ENCODE results near the gene CR1L.
A peak's percentile ranks its signal among the peaks of the same experiment; 100 is the strongest.
"Not testable (repeated sequence)": the region's sequence is repeated elsewhere in the genome, so short reads cannot be mapped to it uniquely, and the experiment has no call there.

CR1L gene

DNA sequence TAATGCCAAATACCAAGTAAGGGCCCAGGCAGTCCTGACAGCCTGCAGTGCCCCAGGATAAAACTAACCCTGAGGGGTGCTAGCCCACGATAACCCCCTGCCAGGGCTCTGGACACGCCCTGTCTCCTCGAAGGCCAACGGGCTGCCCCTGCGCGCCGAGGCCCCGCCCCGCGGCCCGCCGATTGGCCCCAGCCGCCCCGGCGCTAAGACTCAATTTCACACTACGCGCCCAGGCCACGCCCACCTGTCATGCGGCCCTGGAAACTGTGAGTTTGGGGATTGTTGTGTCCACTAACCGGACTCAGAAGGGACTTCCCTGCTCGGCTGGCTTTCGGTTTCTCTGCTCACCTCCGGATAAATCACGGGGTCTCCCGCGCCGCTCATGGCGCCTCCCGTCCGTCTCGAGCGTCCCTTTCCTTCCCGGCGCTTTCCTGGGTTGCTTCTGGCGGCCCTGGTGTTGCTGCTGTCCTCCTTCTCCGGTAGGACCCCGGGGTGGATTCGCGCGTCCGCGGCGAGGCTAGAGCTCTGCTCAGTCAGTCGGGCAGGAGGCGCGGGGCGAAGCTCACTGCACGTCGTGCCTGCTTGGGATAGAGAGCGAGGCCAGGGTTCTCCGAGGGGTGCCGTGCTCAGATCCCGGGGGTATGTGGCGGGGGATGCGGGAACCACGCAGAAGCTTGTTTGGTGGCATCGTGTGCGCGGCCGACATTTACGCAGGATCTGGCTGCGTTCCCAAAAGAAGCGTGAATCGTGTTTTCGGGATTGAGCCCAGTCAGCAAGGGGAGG lies at the start of gene CR1L:
Gene CR1L (plus strand): TSS at position 282 of the 783 bp plus-strand sequence. CDS start 101 bp downstream, at position 383.
- H3K27ac Mint-ChIP-seq, result no peak within 1 kb of the TSS
- H3K4me3 Mint-ChIP-seq, result peak within 1 kb of the TSS; percentile 81
- H3K27me3 Mint-ChIP-seq (ENCODE audit: low read depth), result peaks cover 45% of the 10 kb centered on the region

DNA sequence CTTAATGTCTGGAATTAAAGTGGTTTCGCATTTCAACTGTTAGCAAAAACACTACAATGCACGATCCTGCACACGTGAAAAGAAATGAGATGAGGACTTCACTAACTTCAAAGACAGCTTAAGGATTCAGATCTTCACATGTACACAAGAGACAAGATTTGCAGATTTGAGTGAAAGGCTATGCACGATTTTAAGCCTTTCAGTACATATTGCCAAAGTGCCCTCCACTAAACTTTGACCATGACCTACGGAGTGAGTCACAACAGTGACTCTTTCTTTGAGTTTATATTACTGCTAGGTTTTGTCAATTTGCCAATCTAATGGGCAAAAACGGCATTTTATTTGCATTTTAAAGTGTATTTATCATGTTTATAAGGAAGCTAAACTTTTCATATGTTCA lies 41.2 kb upstream of the CR1L start:
- Mint-ChIP-seq H3K27me3 (ENCODE audit: low read depth) (peaks cover 32% of the 10 kb centered on the region), H3K4me1 (ENCODE audit: low read depth) (no peaks in the 10 kb centered on the region), H3K27ac (no peak overlapping the region), H3K9me3 (no peaks in the 10 kb centered on the region), H3K36me3 (ENCODE audit: low read depth) (no peaks in the 10 kb centered on the region), H3K4me3 (no peak overlapping the region)

More for the DNA sequence above, at the start of gene CR1L:
- Mint-ChIP-seq H3K4me1 (ENCODE audit: low read depth) (peaks cover 5% of the 10 kb centered on the region), H3K36me3 (ENCODE audit: low read depth) (no peaks in the 10 kb centered on the region), H3K9me3 (no peaks in the 10 kb centered on the region)

DNA sequence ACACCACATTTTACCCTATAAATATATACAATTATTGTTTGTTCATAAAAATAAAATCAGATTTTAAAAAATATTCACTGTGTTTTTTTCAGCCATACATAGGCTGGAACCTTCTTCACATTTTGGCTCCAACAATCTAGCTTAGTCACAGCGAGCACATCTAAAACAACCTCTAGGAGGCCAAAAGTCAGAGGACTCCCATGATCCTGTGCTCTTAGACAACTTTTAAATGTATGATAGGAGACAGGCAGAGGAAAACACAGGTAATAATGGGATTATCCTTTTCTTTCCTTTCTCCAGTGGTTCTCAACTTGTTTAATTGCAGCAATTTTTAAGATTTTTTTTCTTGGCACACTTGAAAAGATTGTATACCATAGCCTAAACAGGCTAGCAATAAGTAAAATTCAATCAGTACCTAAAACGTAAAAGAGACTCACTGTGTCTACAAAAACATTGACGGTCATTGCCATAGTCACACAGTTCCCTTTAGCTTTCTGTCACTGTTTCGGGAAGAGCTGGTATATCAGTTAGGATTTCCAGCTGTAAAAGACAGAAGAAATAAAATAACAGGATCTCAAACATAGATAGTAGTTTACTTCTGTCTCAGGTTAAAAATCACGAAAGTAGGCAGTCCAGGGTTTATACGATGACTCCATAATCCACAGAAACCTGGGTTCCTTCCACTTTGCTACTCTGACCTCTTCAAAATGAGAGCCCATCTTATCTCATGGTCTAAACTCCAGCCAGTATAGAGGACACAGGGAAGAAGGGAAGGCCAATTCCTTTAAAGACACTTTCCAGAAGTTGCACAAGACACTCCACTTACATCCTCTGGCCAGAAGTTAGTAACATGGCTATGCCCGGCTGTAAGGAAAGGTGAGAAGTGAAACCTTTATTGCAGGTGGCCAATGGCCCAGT lies 39.2 kb upstream of the CR1L start:
- Mint-ChIP-seq H3K4me1 (ENCODE audit: low read depth) (no peaks in the 10 kb centered on the region), H3K36me3 (ENCODE audit: low read depth) (no peaks in the 10 kb centered on the region), H3K27me3 (ENCODE audit: low read depth) (peaks cover 28% of the 10 kb centered on the region), H3K4me3 (no peak overlapping the region), H3K9me3 (no peaks in the 10 kb centered on the region), H3K27ac (no peak overlapping the region)

DNA sequence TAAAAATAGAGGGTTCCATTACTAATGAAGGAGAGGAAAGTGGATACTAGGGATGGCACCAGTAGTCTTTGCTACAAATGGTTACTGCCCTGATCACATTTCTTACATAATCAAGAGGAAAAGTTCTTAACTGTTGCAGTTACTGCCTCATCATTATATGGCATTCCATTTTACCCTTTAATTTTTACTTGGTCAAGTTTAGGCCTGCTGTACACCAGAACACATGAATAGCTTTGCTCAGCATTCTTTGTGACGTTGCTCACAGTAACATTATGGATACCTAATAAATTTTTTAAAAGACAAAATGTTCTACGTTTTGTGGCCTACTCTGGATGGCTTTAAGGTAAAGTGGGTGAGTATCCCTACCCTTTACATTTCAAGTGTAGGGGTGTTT lies 38.6 kb upstream of the CR1L start:
- Mint-ChIP-seq H3K4me3 (no peak overlapping the region), H3K9me3 (no peaks in the 10 kb centered on the region), H3K27ac (no peak overlapping the region), H3K27me3 (ENCODE audit: low read depth) (peaks cover 28% of the 10 kb centered on the region), H3K36me3 (ENCODE audit: low read depth) (no peaks in the 10 kb centered on the region), H3K4me1 (ENCODE audit: low read depth) (no peaks in the 10 kb centered on the region)

DNA sequence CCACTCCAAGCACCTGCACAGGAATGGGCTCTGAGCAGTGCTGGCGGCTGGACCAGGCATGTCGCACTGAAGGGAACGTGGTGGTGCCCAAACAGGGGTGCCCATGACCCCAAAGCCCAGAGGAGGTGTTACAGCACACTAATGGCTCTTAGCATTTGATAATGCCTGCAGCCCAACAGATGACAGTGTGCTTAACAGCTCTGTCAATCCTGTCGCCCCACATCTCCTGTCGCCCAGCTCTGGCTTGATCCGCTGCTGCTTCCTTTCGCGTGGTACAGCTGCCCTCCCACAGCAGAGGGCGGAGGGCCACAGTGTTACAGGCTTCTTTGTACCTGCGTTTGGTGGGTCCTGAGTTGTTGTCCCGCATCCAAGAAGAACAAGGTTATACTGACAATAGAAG lies 32.2 kb upstream of the CR1L start:
- H3K4me1 Mint-ChIP-seq (ENCODE audit: low read depth), result no peaks in the 10 kb centered on the region
- no peak overlapping the region for H3K27ac Mint-ChIP-seq
- no peak overlapping the region for H3K4me3 Mint-ChIP-seq
- H3K27me3 Mint-ChIP-seq (ENCODE audit: low read depth), result peaks cover 19% of the 10 kb centered on the region
- H3K36me3 Mint-ChIP-seq (ENCODE audit: low read depth), result no peaks in the 10 kb centered on the region
- H3K9me3 Mint-ChIP-seq, result no peaks in the 10 kb centered on the region

DNA sequence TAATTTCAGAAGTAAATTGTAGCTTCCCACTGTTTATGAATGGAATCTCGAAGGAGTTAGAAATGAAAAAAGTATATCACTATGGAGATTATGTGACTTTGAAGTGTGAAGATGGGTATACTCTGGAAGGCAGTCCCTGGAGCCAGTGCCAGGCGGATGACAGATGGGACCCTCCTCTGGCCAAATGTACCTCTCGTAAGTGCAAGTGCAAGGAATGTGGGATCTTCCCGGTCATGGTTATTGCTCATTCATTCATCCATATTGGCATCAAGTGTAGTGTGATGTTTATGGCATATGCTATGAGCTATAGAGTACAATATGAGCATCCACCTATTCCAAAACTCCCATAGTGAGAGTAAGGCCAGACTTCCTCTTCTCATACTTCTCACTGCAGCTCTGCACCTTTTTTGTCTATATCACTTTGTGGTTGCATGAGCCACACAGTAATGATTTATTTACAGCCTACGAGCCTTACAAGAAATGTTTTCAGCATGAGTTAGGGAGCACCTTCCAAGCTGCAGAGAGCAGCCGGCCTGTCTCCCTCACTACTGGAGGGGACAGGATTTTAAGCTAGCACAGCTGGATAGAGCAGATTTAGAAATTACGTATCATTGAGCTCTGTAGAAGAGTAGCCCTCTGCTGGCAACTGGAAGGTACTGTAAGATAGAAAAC lies 24.9 kb upstream of the CR1L start:
- Mint-ChIP-seq H3K4me3 (no peak overlapping the region), H3K36me3 (ENCODE audit: low read depth) (no peaks in the 10 kb centered on the region), H3K27ac (no peak overlapping the region), H3K27me3 (ENCODE audit: low read depth) (peaks cover 12% of the 10 kb centered on the region), H3K4me1 (ENCODE audit: low read depth) (no peaks in the 10 kb centered on the region), H3K9me3 (no peaks in the 10 kb centered on the region)

DNA sequence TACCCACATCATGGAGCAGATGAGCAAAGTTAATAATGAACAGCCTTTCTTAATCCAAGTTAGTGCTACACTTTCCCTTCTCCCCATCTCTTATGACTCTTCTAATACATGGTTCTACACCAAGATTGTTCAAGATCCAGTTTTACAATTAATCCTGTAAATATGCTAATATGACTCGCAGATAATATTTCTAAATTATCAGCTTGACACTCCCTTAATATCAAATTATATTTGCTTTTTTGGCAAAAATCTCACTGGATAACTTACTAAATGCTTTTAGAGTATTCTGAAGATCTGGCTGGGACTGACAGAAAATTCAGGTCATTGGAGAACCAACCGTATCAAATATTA lies 24.4 kb upstream of the CR1L start:
- Mint-ChIP-seq H3K27ac (no peak overlapping the region), H3K36me3 (ENCODE audit: low read depth) (no peaks in the 10 kb centered on the region)

DNA sequence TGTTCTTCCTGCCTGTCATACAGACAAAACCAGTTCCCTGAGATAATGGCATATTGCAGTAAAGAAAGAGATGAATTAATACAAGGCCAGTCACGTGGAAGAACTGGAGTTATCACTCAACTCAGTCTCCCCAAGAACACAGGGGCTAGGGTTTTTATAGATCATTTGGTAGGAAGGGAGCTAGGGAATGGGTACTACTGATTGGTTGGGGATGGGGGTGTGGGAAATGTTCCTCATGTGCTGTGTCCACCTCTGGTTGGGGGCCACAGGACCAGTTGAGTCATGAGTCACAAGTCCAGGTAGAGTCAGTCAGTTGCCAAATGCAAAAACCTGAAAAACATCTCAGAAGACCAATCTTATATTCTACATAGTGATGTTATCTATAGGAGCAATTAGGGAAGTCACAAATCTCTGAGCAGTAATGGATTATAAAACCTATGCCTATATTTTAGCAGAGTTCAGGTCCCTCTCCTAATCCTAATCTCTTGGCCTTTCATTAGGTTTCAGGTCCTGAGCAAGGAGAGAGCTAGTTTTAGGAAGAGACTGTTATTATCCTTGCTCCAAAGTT lies 19.3 kb upstream of the CR1L start:
- H3K27me3 Mint-ChIP-seq (ENCODE audit: low read depth); H3K4me1 Mint-ChIP-seq (ENCODE audit: low read depth); H3K27ac Mint-ChIP-seq; H3K36me3 Mint-ChIP-seq (ENCODE audit: low read depth); H3K4me3 Mint-ChIP-seq; H3K9me3 Mint-ChIP-seq: not testable (repeated sequence)

More for the DNA sequence above, 24.4 kb upstream of the CR1L start:
- H3K4me1 Mint-ChIP-seq (ENCODE audit: low read depth), result no peaks in the 10 kb centered on the region
- no peak overlapping the region for H3K4me3 Mint-ChIP-seq
- H3K27me3 Mint-ChIP-seq (ENCODE audit: low read depth), result peaks cover 12% of the 10 kb centered on the region
- H3K9me3 Mint-ChIP-seq, result no peaks in the 10 kb centered on the region

DNA sequence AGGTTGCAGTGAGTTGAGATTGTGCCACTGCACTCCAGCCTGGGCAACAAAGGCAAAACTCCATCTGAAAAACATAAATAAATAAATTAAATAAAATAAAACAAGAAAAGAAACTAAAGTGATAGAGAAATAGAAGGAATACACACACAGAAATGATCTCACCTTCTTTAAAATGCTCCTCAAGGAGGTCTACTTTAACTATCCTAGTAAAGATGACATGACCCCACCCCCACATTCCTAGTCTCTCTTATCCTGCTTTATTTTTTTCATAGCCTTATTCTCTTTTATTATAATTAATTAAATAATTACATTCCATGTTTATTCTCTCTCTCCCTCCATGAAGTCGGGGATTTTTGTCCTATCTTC lies 18.0 kb upstream of the CR1L start:
- Mint-ChIP-seq H3K4me1 (ENCODE audit: low read depth) (no peaks in the 10 kb centered on the region), H3K36me3 (ENCODE audit: low read depth) (no peaks in the 10 kb centered on the region), H3K4me3 (no peak overlapping the region), H3K9me3 (no peaks in the 10 kb centered on the region), H3K27me3 (ENCODE audit: low read depth) (peaks cover under 1% of the 10 kb centered on the region), H3K27ac (no peak overlapping the region)

DNA sequence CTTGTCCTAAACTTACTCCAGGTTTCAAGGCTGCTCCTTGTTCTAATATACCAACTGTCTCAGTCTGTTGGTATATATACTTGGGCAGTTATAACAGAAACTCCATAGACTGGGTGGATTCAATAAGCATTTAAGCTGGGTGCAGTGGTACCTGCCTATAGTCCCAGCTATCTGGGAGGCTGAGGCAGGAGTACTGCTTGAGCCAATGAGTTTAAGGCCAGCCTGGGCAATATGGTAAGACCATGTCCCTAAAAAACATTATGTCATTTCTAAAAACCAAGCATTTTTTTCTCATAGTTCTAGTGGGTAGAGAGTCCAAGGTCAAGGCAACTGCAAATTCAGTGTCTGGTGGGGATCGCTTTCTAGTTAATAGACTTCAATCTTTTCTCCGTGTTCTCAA lies 17.4 kb upstream of the CR1L start:
- Mint-ChIP-seq H3K9me3 (no peaks in the 10 kb centered on the region), H3K4me1 (ENCODE audit: low read depth) (no peaks in the 10 kb centered on the region), H3K27ac (no peak overlapping the region), H3K27me3 (ENCODE audit: low read depth) (no peaks in the 10 kb centered on the region), H3K36me3 (ENCODE audit: low read depth) (no peaks in the 10 kb centered on the region), H3K4me3 (no peak overlapping the region)

DNA sequence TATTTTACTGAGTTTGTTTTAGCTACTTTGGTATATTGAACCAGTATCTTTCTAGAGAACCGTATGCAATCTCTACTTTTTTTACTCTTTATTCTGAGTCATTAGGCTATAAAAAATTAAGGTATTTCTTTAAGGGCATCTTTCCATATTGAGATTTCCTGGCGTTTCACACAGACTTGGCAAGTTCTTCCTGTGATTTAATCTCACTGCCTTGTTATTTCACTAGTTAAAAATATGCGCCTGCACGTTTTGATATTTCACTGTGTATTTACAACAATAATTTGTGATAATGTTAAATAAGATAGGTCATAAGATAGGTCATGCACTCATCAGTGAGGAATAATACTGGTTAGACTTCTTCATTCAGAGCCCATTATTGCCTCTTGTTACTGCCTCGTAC lies 16.2 kb upstream of the CR1L start:
- no peak overlapping the region for H3K27ac Mint-ChIP-seq
- no peaks in the 10 kb centered on the region for H3K4me1 Mint-ChIP-seq (ENCODE audit: low read depth)
- H3K36me3 Mint-ChIP-seq (ENCODE audit: low read depth), result no peaks in the 10 kb centered on the region
- H3K9me3 Mint-ChIP-seq, result no peaks in the 10 kb centered on the region
- no peak overlapping the region for H3K4me3 Mint-ChIP-seq
- H3K27me3 Mint-ChIP-seq (ENCODE audit: low read depth), result peaks cover 5% of the 10 kb centered on the region

DNA sequence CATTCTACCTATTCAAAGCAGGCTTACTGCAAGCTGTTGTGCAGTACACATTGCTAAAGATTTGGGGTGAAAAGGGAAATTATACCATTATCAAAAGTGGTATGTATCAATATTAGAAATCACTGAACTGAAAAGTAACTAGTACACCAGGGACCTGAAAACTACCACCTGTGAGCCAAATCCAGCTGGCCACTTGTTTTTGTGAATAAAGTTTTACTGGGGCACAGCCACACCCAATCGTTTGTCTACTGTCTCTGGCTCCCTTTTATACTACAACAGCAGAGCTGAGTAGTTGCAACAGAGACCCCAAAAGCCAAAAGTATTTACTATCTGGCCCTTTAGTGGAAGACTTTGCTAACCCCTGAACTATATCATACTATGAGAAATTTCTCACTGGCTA lies 13.8 kb upstream of the CR1L start:
- no peak overlapping the region for H3K27ac Mint-ChIP-seq

DNA sequence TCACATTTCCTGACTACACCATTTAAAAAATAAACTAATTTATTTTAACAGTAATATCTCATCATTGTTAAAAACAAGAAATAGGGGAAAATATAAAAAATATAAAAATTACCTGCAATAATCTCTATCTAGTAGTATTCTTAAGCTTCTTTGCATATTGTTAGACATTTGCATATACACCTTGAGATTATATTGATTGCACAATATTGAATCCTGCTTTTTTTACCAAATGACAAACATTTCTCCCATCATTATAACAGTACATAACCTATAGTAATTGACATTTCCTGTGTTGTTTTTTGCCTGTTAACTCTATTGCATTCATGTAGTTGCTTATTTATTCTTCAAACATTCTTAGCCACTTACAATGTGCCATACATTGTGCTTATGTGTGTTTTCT lies 11.7 kb upstream of the CR1L start:
- Mint-ChIP-seq H3K4me3 (no peak overlapping the region), H3K36me3 (ENCODE audit: low read depth) (no peaks in the 10 kb centered on the region), H3K27me3 (ENCODE audit: low read depth) (peaks cover 15% of the 10 kb centered on the region), H3K9me3 (no peaks in the 10 kb centered on the region), H3K27ac (no peak overlapping the region), H3K4me1 (ENCODE audit: low read depth) (no peaks in the 10 kb centered on the region)

More for the DNA sequence above, 13.8 kb upstream of the CR1L start:
- H3K4me3 Mint-ChIP-seq, result no peak overlapping the region
- H3K4me1 Mint-ChIP-seq (ENCODE audit: low read depth), result no peaks in the 10 kb centered on the region
- no peaks in the 10 kb centered on the region for H3K36me3 Mint-ChIP-seq (ENCODE audit: low read depth)
- no peaks in the 10 kb centered on the region for H3K9me3 Mint-ChIP-seq
- peaks cover 11% of the 10 kb centered on the region for H3K27me3 Mint-ChIP-seq (ENCODE audit: low read depth)

DNA sequence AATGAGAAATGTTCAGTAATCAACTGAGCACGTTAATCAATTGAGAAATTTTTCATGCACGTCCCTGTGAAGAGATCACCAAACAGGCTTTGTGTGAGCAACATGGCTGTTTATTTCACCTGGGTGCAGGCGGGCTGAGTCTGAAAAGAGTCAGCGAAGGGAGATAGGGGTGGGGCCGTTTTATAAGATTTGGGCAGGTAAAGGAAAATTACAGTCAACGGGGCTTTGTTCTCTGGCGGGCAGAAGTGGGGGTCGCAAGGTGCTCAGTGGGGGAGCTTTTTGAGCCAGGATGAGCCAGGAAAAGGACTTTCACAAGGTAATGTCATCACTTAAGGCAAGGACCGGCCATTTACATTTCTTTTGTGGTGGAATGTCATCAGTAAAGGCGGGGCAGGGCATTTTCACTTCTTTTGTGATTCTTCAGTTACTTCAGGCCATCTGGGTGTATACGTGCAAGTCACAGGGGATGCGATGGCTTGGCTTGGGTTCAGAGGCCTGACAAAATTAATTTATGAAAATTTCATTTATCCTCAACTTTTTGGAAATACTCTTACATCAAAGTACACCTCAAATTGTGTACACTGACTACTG lies 11.1 kb upstream of the CR1L start:
- H3K27ac Mint-ChIP-seq; H3K36me3 Mint-ChIP-seq (ENCODE audit: low read depth); H3K9me3 Mint-ChIP-seq; H3K4me1 Mint-ChIP-seq (ENCODE audit: low read depth); H3K4me3 Mint-ChIP-seq: not testable (repeated sequence)
- peaks cover 20% of the 10 kb centered on the region for H3K27me3 Mint-ChIP-seq (ENCODE audit: low read depth)

Measured in T-helper 1 cell treated with Interleukin-12 subunit alpha and Interleukin-12 subunit beta and Interleukin-4 antibody, amounts not matched to agents 30 μg/mL and 1 μg/mL, for 36 hours (primary cell).